Measurements from ENCODE around the gene SLC45A3.

- TF ChIP-seq CTCF (IDR thresholded peaks at IDR 0.05; ENCODE audit: control extremely low read depth in 1 of 3, insufficient read depth in 1 of 3, low read depth in 1 of 3, low read length in 3 of 3) (no peak), SP2 (IDR thresholded peaks at IDR 0.05; ENCODE audit: low read length) (no peak), CBX8 (IDR thresholded peaks at IDR 0.05; ENCODE audit: borderline replicate concordance, low read depth, low read length) (no peak), HDAC2 (IDR thresholded peaks at IDR 0.05; ENCODE audit: borderline replicate concordance in 1 of 2, low read depth in 2 of 2, low read length in 2 of 2) (no peak), POLR2A (IDR thresholded peaks at IDR 0.05; ENCODE audit: control extremely low read depth in 1 of 2, low read depth in 2 of 2, low read length in 2 of 2) (no peak)
Measured at GRCh38 chr1:205675247-205675646, 5.1 kb downstream of the SLC45A3 start.

All from H1 (cell line).